GM19324 (cell line): ENCODE data around the gene NDUFB7.
"Not testable (repeated sequence)": the region's sequence is repeated elsewhere in the genome, so short reads cannot be mapped to it uniquely, and the experiment has no call there.

Experiments
- ATAC-seq: cut with Tn5 transposase; IDR thresholded peaks from one replicate; pipeline ENCODE4 v1.9.1; 2021; ENCODE audit warnings: mild to moderate bottlenecking, moderate library complexity; ENCODE audit not compliant: unreplicated experiment, low FRiP score

NDUFB7 gene

DNA sequence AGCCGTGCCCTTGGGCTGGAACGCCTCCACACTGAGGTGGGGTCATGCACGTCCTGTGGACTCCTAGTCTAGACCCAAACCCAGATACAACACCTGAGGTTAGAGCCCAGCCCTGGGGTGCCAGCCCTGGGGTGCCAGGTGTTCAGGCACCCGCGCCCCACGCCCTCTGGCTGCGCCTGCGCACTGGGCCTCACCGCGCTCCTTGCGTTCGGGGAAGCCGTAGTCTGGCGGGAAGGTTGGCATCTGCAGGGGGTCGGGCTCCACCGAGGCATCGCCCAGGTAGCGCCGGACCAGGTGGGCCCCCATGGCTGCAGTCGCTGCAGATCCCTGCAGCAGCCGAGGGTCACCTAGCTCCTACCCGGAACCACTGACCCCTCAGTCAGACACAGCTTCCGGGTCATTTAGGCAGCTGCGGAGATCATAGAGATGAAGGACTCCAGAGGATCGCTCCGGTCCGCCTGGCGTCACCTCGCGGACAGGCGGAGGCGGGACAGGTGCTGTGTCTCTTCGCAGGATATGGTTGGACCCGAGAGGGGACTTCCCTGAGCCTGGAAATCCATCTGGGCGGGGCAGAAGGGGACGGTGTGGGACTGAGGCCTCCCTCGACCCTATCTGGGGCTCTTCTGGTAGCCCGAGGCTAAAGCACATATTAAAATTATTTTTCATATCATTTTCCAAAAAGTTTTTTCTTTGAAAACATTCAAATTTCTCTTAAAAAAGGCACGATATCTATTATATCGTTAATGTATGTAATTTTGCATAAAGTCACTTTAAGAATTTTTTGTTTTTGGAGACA lies at the start of gene NDUFB7:
NDUFB7 (minus strand) TSS at position 372 of the 796 bp plus-strand sequence; CDS start at position 306, 66 bp downstream.
- peak; percentile 80 for ATAC-seq

- no peak for ATAC-seq
Measured at GRCh38 chr19:14619404-14619803, 47.5 kb upstream of the NDUFB7 start.

DNA sequence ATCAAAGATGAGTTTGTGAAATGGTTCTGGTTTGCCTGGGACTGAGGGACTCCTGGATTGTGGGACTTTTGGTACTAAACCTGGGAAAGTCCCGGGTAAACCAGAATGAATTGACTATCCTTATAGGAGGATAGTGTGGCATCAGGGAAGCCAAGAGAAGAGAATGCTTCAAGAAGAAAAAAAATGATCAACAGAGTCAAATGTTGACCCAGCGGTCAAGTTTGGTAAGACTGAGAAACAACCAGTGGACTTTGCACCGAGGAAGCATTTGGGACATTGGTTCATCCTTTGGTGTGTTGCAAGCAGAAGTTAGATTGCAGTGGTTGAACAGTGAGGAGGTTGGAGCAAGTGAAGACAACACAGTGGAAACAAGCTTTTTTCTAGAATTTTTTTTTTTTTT lies 44.5 kb upstream of the NDUFB7 start:
- no peak for ATAC-seq

- no peak for ATAC-seq
Measured at GRCh38 chr19:14615623-14616022, 43.8 kb upstream of the NDUFB7 start.

DNA sequence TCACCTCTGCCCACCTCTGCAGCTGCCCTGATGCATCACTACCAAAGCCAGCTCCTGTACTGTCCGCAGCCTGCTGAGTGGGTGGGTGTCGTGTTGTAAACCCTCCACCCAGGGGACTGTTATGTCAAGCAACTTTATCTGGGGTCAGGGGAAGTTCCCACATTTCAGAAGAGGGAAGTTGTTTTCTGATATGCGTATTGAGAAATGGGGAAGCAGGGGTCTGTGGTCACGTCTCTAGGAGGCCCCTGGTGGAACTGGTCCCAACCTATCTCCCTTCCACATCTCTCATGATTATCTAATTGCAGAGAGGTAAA lies 42.2 kb upstream of the NDUFB7 start:
- no peak for ATAC-seq

DNA sequence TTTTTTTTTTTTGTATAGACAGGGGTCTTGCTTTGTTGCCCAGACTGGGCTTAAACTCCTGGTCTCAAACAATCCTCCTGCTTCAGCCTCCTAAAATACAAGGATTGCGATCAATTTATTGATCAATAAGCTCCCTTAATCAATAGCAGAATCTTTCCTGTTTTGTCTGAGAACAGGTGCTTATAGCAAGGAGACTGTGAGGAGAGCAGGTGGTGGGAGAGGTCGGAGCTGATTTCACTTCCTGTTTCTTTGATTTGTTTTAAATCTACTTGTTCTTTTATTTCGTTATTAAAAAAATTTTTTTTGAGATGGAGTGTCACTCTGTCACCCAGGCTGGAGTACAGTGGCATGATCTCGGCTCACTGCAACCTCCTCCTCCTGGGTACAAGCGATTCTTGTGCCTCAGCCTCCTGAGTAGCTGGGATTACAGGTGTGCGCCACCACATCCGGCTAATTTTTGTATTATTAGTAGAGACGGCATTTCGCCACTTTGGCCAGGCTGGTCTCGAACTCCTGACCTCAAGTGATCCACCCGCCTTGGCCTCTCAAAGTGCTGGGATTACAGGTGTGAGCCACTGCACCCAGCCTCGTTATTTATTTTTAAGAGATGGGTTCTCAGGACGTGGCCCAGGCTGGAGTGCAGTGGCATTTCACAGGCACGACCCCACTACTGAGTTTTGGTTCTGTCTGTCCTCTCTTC lies 41.7 kb upstream of the NDUFB7 start:
- not testable (repeated sequence) for ATAC-seq

GRCh38 chr19:14612657-14613056 lies 40.8 kb upstream of the NDUFB7 start:
- no peak for ATAC-seq

DNA sequence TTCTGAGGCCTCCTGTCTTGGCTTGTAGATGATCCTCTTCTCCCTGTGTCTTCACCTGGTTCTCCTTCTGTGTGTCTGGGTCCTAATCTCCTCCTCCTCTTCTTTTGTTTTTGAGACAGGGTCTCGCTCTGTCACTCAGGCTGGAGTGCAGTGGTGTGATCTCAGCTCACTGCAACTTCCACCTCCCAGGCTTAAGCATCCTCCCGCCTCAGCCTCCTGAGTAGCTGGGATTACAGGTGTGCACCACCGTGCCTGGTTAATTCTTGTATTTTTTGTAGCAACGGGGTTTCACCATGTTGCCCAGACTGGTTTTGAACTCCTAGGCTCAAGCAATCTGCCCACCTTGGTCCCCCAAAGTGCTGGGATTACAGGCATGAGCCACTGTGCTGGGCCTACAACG lies 40.4 kb upstream of the NDUFB7 start:
- ATAC-seq: not testable (repeated sequence)

GRCh38 chr19:14611051-14611450 lies 39.2 kb upstream of the NDUFB7 start:
- no peak for ATAC-seq

GRCh38 chr19:14606627-14607026 lies 34.8 kb upstream of the NDUFB7 start:
- ATAC-seq: no peak

DNA sequence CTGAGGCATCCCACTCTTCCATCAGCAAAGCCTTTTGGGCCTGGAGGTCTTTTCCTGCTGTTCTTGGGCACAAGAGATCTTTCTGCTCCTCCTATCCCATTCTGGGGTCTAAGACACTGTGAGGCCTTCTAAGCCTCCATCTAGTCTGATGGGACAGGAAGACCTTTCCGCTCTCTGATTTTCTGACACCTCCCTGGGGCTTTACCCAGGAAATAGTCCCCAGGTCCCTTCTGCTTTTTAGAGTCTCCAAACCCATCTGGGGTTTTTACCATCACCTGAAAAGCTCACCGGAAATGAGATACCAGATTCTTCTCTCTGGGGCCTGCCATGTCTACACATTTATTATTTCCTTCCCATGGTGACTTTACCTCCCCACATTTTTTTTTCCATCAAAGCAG lies 32.1 kb upstream of the NDUFB7 start:
- ATAC-seq: peak; percentile 75

GRCh38 chr19:14599548-14600147 lies 27.8 kb upstream of the NDUFB7 start:
- ATAC-seq: no peak

GRCh38 chr19:14595558-14595957 lies 23.7 kb upstream of the NDUFB7 start:
- no peak for ATAC-seq

GRCh38 chr19:14589433-14589832 lies 17.6 kb upstream of the NDUFB7 start:
- not testable (repeated sequence) for ATAC-seq

GRCh38 chr19:14585187-14585586 lies 13.3 kb upstream of the NDUFB7 start:
- ATAC-seq: not testable (repeated sequence)

DNA sequence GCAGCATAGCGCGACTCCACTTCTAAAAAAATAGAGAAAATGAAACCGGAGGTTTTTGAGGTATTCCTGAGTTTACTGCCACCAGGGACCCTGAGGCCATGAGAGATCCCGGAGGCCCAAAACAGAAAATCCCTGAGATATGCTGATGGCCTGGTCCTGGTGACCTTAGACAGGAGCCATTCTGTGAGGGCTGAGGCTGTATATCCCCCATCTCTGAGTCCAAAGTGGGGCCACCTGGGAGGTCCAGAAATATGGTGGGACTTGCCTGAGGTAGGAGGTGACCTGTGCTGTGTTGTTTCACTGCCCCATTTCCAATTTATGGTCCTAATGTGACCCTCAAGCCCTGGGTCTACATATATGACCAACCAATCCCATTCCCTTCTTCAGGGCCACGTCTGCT lies 12.5 kb upstream of the NDUFB7 start:
- not testable (repeated sequence) for ATAC-seq

DNA sequence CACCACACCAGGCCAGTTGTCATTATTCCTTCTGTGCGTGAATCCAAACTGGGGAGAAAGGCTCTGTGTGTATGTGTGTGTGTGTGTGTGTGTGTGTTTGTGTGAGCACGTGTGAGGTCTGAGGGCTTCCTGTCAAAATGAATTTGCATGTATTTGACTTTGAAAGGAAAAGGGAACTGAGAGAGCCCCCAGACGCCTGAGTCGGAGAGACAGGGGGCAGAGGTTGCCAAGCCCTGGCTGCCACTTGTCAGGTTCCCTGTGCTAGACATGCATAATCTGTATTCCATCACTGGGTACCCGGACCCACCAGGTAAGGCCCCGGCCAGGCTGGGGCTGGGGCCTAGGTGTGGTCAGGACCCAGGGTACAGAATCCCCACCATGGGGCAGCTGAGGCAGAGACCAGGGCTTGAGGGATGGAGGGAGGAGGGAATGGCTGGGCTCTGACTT lies 11.1 kb upstream of the NDUFB7 start, which contains the start of gene CLEC17A:
CLEC17A (plus strand) TSS at position 191 of the 447 bp plus-strand sequence; CDS start at position 268, 77 bp downstream.
- no peak for ATAC-seq

DNA sequence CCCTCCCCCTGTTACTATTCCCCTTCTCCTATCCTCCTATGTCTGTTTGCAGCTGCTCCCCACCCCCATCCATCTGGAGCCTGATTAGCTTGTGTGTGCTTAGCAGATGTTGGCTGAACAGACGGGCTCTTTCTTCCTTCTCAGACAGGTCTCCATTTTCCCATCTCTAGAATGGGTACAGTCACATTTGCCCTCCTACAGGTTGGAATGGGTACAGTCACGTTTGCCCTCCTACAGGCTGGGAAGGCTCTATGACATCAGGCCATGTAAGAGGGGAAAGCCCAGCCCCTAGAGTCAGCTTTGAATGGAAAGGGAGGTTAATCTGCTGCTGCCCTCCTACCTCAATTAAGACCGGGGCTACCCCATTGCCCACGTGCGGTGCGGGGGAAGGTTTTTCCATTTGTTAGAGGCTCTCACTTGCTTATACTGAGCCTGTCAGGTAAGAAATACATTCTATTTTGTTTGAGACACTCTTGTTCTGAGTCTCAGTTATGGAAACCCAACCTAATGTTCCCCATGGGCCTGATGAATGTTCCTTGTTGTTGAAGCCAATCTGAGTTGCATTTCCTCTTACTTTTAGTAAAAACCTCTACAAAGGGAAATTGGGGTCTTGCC lies 8.9 kb upstream of the NDUFB7 start:
- ATAC-seq: no peak

- no peak for ATAC-seq
Measured at GRCh38 chr19:14577885-14578427, 6.1 kb upstream of the NDUFB7 start.

- ATAC-seq: no peak
Measured at GRCh38 chr19:14577264-14577663, 5.4 kb upstream of the NDUFB7 start.

- no peak for ATAC-seq
Measured at GRCh38 chr19:14576363-14576762, 4.5 kb upstream of the NDUFB7 start.
